GM12892 (cell line): ENCODE measurements around the gene PRM3.

ENCODE experiments used
- POLR2A ChIP-seq: IDR thresholded peaks from 2 replicates; pipeline ENCODE4 v1.6.1; 2011; ENCODE audit warnings: low read depth, low read length, control low read depth
- POLR2AphosphoS5 ChIP-seq: IDR thresholded peaks from 2 replicates; pipeline ENCODE4 v1.6.1; 2011; ENCODE audit warnings: low read depth, low read length, control low read depth

- peak; percentile 47; the same call in 1 of the 2 replicates for TF ChIP-seq POLR2A
- TF ChIP-seq POLR2AphosphoS5 = no peak
Measured at GRCh38 chr16:11232852-11233726, 40.3 kb downstream of the PRM3 start.
